Ascending aorta (tissue), 2 donors: ENCODE data around the gene CBLL1. TPM values are rescaled to one million over a fixed set of nuclear protein-coding genes. Genes with fewer than 3 reads are reported as not detected.

Experiments used
- DNase-seq, 2 donors: peaks; one replicate each; pipeline ENCODE4 v3.0.0-alpha.2; 2019; ENCODE audit warnings: low spot score in 2 of 2
- H3K27ac ChIP-seq, 2 donors: fragments of 200-600 bp; sonication (generic); one replicate each; pipeline ENCODE4 v1.5.1; 2016 to 2017; ENCODE audit warnings: mild to moderate bottlenecking in 1 of 2
- H3K27me3 ChIP-seq: fragments of 200-600 bp; sonication (generic); one replicate; pipeline ENCODE4 v1.5.1; 2017
- H3K36me3 ChIP-seq, 2 donors: fragments of 200-600 bp; sonication (generic); one replicate each; pipeline ENCODE4 v1.5.1; 2016
- H3K4me1 ChIP-seq, 2 donors: fragments of 200-600 bp; sonication (generic); one replicate each; pipeline ENCODE4 v1.5.1; 2016 to 2017; ENCODE audit warnings: mild to moderate bottlenecking in 1 of 2
- H3K4me3 ChIP-seq, 2 donors: fragments of 200-600 bp; sonication (generic); one replicate each; pipeline ENCODE4 v1.5.1; 2016 to 2017; ENCODE audit warnings: mild to moderate bottlenecking in 1 of 2
- H3K9me3 ChIP-seq, 2 donors: fragments of 200-600 bp; sonication (generic); one replicate each; pipeline ENCODE4 v1.5.1; 2016
- intact Hi-C: fragments of 100-400 bp; cut with DNase I; formaldehyde crosslinking; loops from one replicate; pipeline ENCODE4 v1.15.1; 2023
- total RNA-seq: library from RNA; depleted of rRNA; stranded (reverse); fragments of >200 nt; gene quantifications from one replicate; pipeline ENCODE4 v1.1.0, GENCODE V29; 2016
- TF ChIP-seq, protein P1 (sequence below), 3 experiments: fragments of 200-600 bp in 2 of 3; fragments of 450-650 bp in 1 of 3; sonication (generic) in 2 of 3; IDR thresholded peaks; one replicate each; pipeline ENCODE4 v1.5.1; 2016 to 2019; ENCODE audit warnings: antibody characterized with exemption in 3 of 3, mild to moderate bottlenecking in 1 of 3, moderate library complexity in 1 of 3

The CBLL1 gene
- total RNA-seq = 44.1 TPM

- Histone ChIP-seq H3K9me3 (no peaks in the 10 kb centered on the region), H3K27ac (peak within 1 kb of the TSS; percentile 95), H3K4me3 (peak within 1 kb of the TSS; percentile 80 to 92), H3K4me1 (peaks cover 10 to 20% of the 10 kb centered on the region in 2 donors), H3K27me3 (no peaks in the 10 kb centered on the region), H3K36me3 (peaks cover 0 to 3% of the 10 kb centered on the region in 2 donors)
- TF ChIP-seq, protein P1, sequence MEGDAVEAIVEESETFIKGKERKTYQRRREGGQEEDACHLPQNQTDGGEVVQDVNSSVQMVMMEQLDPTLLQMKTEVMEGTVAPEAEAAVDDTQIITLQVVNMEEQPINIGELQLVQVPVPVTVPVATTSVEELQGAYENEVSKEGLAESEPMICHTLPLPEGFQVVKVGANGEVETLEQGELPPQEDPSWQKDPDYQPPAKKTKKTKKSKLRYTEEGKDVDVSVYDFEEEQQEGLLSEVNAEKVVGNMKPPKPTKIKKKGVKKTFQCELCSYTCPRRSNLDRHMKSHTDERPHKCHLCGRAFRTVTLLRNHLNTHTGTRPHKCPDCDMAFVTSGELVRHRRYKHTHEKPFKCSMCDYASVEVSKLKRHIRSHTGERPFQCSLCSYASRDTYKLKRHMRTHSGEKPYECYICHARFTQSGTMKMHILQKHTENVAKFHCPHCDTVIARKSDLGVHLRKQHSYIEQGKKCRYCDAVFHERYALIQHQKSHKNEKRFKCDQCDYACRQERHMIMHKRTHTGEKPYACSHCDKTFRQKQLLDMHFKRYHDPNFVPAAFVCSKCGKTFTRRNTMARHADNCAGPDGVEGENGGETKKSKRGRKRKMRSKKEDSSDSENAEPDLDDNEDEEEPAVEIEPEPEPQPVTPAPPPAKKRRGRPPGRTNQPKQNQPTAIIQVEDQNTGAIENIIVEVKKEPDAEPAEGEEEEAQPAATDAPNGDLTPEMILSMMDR (IDR thresholded peaks at IDR 0.05) = peak; percentile 51 to 76 (median 71)
- DNase-seq = peak; percentile 85 to 99
- intact Hi-C loops = loop anchor here (1.0 to 10.0 kb wide), 11 partner anchors 131 to 1459 kb away; partner anchors contain the start of genes BCAP29, COG5, DLD and DUS4L
Observed at GRCh38 chr7:107743567-107744344, at the start of gene CBLL1. TSS of gene CBLL1 (plus strand) at chr7:107744142. CDS start at chr7:107744164, 22 bp downstream.

DNA sequence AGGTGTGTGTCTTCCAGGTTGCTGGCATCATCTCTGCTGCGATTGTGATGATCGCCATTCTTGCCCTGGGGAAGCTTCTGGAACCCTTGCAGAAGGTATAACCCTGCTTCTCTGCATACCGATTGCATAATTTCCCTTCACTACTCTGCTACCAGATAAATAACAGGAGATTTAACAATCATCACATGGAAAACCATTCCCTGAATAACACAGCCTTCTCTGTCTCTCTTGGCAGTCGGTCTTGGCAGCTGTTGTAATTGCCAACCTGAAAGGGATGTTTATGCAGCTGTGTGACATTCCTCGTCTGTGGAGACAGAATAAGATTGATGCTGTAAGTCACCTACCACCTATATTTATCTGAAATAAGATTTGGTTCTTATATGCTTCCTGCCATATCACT lies 49.6 kb upstream of the CBLL1 start:
- no peak for DNase-seq
- TF ChIP-seq, protein P1 (IDR thresholded peaks at IDR 0.05) = no peak
- intact Hi-C loops = no loop called here
- H3K9me3 ChIP-seq = no peaks in the 10 kb centered on the region
- no peaks in the 10 kb centered on the region for H3K36me3 ChIP-seq
- H3K27me3 ChIP-seq = no peaks in the 10 kb centered on the region
- H3K27ac ChIP-seq = no peak overlapping the region
- H3K4me3 ChIP-seq = no peak overlapping the region
- H3K4me1 ChIP-seq = peaks cover 0 to 6% of the 10 kb centered on the region in 2 donors

- Histone ChIP-seq H3K9me3 (no peaks in the 10 kb centered on the region), H3K4me1 (peaks cover 3 to 8% of the 10 kb centered on the region in 2 donors), H3K27ac (no peak overlapping the region), H3K36me3 (no peaks in the 10 kb centered on the region), H3K27me3 (no peaks in the 10 kb centered on the region), H3K4me3 (no peak overlapping the region)
- TF ChIP-seq, protein P1 (IDR thresholded peaks at IDR 0.05) = no peak
- intact Hi-C loops = no loop called here
- no peak for DNase-seq
Observed at GRCh38 chr7:107696330-107696946, 47.5 kb upstream of the CBLL1 start.

- intact Hi-C loops = no loop called here
- Histone ChIP-seq H3K27me3 (no peaks in the 10 kb centered on the region), H3K9me3 (no peaks in the 10 kb centered on the region), H3K27ac (no peak overlapping the region), H3K36me3 (no peaks in the 10 kb centered on the region), H3K4me3 (no peak overlapping the region), H3K4me1 (peaks cover 3 to 5% of the 10 kb centered on the region in 2 donors)
- TF ChIP-seq, protein P1 (IDR thresholded peaks at IDR 0.05) = no peak
- DNase-seq = no peak
Observed at GRCh38 chr7:107697321-107698049, 46.5 kb upstream of the CBLL1 start.

DNA sequence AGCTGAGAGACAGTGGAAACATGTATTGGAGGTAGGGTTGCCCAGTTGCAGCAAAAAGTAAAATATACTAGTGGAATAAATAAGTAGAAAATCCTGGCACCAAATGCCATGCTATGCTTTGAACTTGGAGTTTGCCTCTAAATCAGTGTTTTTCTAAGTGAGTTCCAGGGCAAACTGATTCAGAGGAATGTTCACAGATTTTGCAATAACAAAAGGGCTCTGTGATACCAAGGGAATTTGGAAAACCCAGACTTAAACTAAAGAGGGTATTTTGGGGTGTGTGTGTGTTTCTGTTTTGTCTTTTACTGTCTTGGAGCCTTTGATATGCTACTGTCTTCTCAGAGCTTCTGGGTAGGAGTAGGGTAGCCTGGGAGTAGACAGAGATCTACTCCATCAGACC lies 43.4 kb upstream of the CBLL1 start:
- Histone ChIP-seq H3K36me3 (no peaks in the 10 kb centered on the region), H3K4me3 (no peak overlapping the region), H3K9me3 (no peaks in the 10 kb centered on the region), H3K27me3 (no peaks in the 10 kb centered on the region), H3K4me1 (peaks cover 2 to 3% of the 10 kb centered on the region in 2 donors), H3K27ac (peak overlapping the region; percentile 31 to 55)
- TF ChIP-seq, protein P1 (IDR thresholded peaks at IDR 0.05) = no peak
- DNase-seq = no peak
- intact Hi-C loops = loop anchor here (5.0 kb wide), 1 partner anchor 108 kb away; no protein-coding TSS in a partner anchor
